Stomach (tissue), 9 donors: ENCODE data around the gene CUX1. TPM values are rescaled to one million over a fixed set of nuclear protein-coding genes. Genes with fewer than 3 reads are reported as not detected.

ENCODE experiments used
- DNase-seq, 2 donors: peaks; one replicate each; pipeline versions ENCODE4 v3.0.0 to v3.0.0-alpha.2; 2013 to 2019
- H3K27ac ChIP-seq, 5 donors: fragments of 200-600 bp in 4 of 5; sonication (generic) in 4 of 5; one replicate each; pipeline ENCODE4 v1.5.1; 2013 to 2019; ENCODE audit warnings: mild to moderate bottlenecking in 1 of 5, moderate library complexity in 1 of 5
- H3K27me3 ChIP-seq, 3 donors: fragments of 200-600 bp; sonication (generic); one replicate each; pipeline ENCODE4 v1.5.1; 2017 to 2019; ENCODE audit warnings: mixed run types in 1 of 3
- H3K36me3 ChIP-seq, 4 donors: fragments of 200-600 bp; sonication (generic); 1 replicate in 3 of 4; 2 replicates in 1 of 4; pipeline ENCODE4 v1.5.1; 2016 to 2019
- H3K4me1 ChIP-seq, 4 donors: fragments of 200-600 bp; sonication (generic); one replicate each; pipeline ENCODE4 v1.5.1; 2016 to 2019
- H3K4me3 ChIP-seq, 4 donors: fragments of 200-600 bp; sonication (generic) in 3 of 4; one replicate each; pipeline ENCODE4 v1.5.1; 2016 to 2019; ENCODE audit warnings: mild to moderate bottlenecking in 1 of 4
- H3K9me3 ChIP-seq, 4 donors: fragments of 200-600 bp; sonication (generic); one replicate each; pipeline ENCODE4 v1.5.1; 2016 to 2019
- CTCF ChIP-seq, 7 experiments: fragments of 450-650 bp in 4 of 7; fragments of 200-600 bp in 3 of 7; sonication (generic) in 3 of 7; IDR thresholded peaks; one replicate each; pipeline ENCODE4 v1.5.1; 2016 to 2019; ENCODE audit warnings: antibody characterized with exemption in 7 of 7, control low read depth in 2 of 7, mild to moderate bottlenecking in 1 of 7
- EP300 ChIP-seq: sonication (generic); formaldehyde crosslinking; IDR thresholded peaks from one replicate; pipeline ENCODE4 v1.6.1; 2017; ENCODE audit warnings: antibody characterized with exemption
- POLR2A ChIP-seq, 4 donors: fragments of 450-650 bp; IDR thresholded peaks; one replicate each; pipeline ENCODE4 v1.6.1; 2016; ENCODE audit warnings: antibody characterized with exemption in 4 of 4, control low read depth in 2 of 4, mild to moderate bottlenecking in 1 of 4, moderate library complexity in 1 of 4
- POLR2AphosphoS5 ChIP-seq, 3 donors: sonication (generic); formaldehyde crosslinking; IDR thresholded peaks; one replicate each; pipeline ENCODE4 v1.6.1; 2016; ENCODE audit warnings: antibody characterized with exemption in 3 of 3
- WGBS, 5 donors: extraction: QIAGEN DNeasy Blood & Tissue Kit in 3 of 5; methylation state at CpG; one replicate each; pipeline versions ENCODE4 v1.1.5 to v1.1.7; 2013 to 2018; 5-methylcytosine and 5-hydroxymethylcytosine counted together
- intact Hi-C: fragments of 100-400 bp; cut with DNase I; formaldehyde crosslinking; loops from one replicate; pipeline ENCODE4 v1.15.1; 2023; ENCODE audit warnings: low total_unique reads
- polyA plus RNA-seq, 3 donors: library from polyadenylated mRNA; stranded (reverse); fragments of 200-250 nt; gene quantifications; one replicate each; pipeline ENCODE4 v1.2.3, GENCODE V29; 2013
- total RNA-seq, 5 donors: library from RNA; depleted of rRNA; stranded (reverse); fragments of >200 nt; gene quantifications; one replicate each; pipeline versions ENCODE4 v1.1.0 to v1.2.3, GENCODE V29; 2014 to 2016
- donor health status: healthy with polysubstance abuse.
- donor health status: Bipolar disorder and iron deficiency.
- donor health status: healthy.

The CUX1 gene
- total and polyA plus RNA-seq, 8 donors = 24.7 to 201 (median 54.7) TPM

GRCh38 chr7:101784292-101785127 lies 32.9 kb upstream of the CUX1 start:
- no peak for TF ChIP-seq CTCF (IDR thresholded peaks at IDR 0.05)
- no peak for TF ChIP-seq POLR2AphosphoS5 (IDR thresholded peaks at IDR 0.05)
- no peak for TF ChIP-seq POLR2A (IDR thresholded peaks at IDR 0.05)
- no peak for TF ChIP-seq EP300
- peaks cover 0 to 20% (median 3%) of the 10 kb centered on the region in 4 donors for H3K4me1 ChIP-seq
- H3K27ac ChIP-seq = no peak overlapping the region
- H3K9me3 ChIP-seq = no peaks in the 10 kb centered on the region
- intact Hi-C loops = no loop called here
- WGBS, 5 donors = 42 to 63% (median 49%) methylated on average over 21 of the region's 21 CpGs
- no peaks in the 10 kb centered on the region for H3K36me3 ChIP-seq
- H3K27me3 ChIP-seq = no peaks in the 10 kb centered on the region
- H3K4me3 ChIP-seq = no peak overlapping the region
- peak in 1 of 2 donors; percentile 51 for DNase-seq

- Histone ChIP-seq H3K4me3 (no peak overlapping the region), H3K27ac (no peak overlapping the region), H3K9me3 (no peaks in the 10 kb centered on the region), H3K36me3 (no peaks in the 10 kb centered on the region), H3K4me1 (peaks cover 0 to 20% (median 3%) of the 10 kb centered on the region in 4 donors), H3K27me3 (no peaks in the 10 kb centered on the region)
- TF ChIP-seq CTCF (IDR thresholded peaks at IDR 0.05) (no peak), POLR2A (IDR thresholded peaks at IDR 0.05) (no peak), EP300 (no peak), POLR2AphosphoS5 (IDR thresholded peaks at IDR 0.05) (no peak)
- intact Hi-C loops = no loop called here
- 97 to 100% (median 100%) methylated on average over 1 of the region's 1 CpG for WGBS, 5 donors
- no peak for DNase-seq
Observed at GRCh38 chr7:101787864-101788263, 29.6 kb upstream of the CUX1 start.

- intact Hi-C loops = no loop called here
- H3K27ac ChIP-seq = no peak overlapping the region
Observed at GRCh38 chr7:101788517-101788916, 28.9 kb upstream of the CUX1 start.

More at GRCh38 chr7:101788517-101788916, 28.9 kb upstream of the CUX1 start:
- Histone ChIP-seq H3K9me3 (no peaks in the 10 kb centered on the region), H3K27me3 (no peaks in the 10 kb centered on the region), H3K4me3 (no peak overlapping the region), H3K4me1 (peaks cover 0 to 15% (median 3%) of the 10 kb centered on the region in 4 donors), H3K36me3 (no peaks in the 10 kb centered on the region)
- no peak for TF ChIP-seq CTCF (IDR thresholded peaks at IDR 0.05)
- no peak for TF ChIP-seq POLR2A (IDR thresholded peaks at IDR 0.05)
- no peak for TF ChIP-seq POLR2AphosphoS5 (IDR thresholded peaks at IDR 0.05)
- no peak for TF ChIP-seq EP300
- WGBS, 5 donors = 67 to 94% (median 87%) methylated on average over 1 of the region's 1 CpG
- no peak for DNase-seq
